Measurements from ENCODE around the gene CTNNBL1.

DNA sequence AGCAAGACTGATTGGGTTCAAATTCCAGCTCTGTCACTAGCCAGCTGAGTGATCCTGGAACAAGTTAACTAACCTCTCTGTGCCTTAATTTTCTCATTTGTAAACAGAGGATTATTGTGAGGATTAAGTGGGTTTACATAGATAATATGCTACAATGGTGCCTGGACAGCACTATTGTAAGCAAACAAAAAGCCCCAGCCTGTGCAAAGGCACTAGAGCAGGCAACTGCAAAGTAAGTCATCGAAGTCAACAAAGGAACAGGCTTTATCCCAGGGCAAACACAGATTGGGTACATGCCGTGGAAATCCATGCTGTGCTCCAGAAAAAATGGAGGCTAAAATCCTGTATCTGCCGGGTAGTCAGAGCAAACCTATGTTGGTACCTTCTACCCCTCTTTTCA lies 43.2 kb upstream of the CTNNBL1 start:
- TF ChIP-seq POLR2AphosphoS5 (IDR thresholded peaks at IDR 0.05; ENCODE audit: borderline replicate concordance, low read depth, low read length) (no peak), EZH2 (IDR thresholded peaks at IDR 0.05) (no peak)
